GM19025 (cell line): Measurements from ENCODE around the gene DCDC1.

Source experiments
- ATAC-seq: cut with Tn5 transposase; IDR thresholded peaks from one replicate; pipeline ENCODE4 v1.9.1; 2021; ENCODE audit warnings: mild to moderate bottlenecking, low read depth, moderate library complexity; ENCODE audit not compliant: unreplicated experiment

The DCDC1 gene

GRCh38 chr11:30814737-30815136, 554.8 kb downstream of the DCDC1 start:
- no peak for ATAC-seq
